Neuronal stem cell (in vitro differentiated cells): Measurements from ENCODE around the gene TMEM126B.

Source experiments
- DNase-seq: peaks from one replicate; pipeline ENCODE4 v3.0.0-alpha.2; 2013; ENCODE audit warnings: low spot score
- H2AFZ ChIP-seq: one replicate; pipeline ENCODE4 v1.6.1; 2013; ENCODE audit warnings: mild to moderate bottlenecking, low read length, inconsistent platforms
- H2AK5ac ChIP-seq: 2 replicates; pipeline ENCODE4 v1.6.1; 2013; ENCODE audit warnings: low read depth, mild to moderate bottlenecking, inconsistent platforms, low read length, moderate library complexity, mixed read lengths
- H2BK120ac ChIP-seq: 2 replicates; pipeline ENCODE4 v1.6.1; 2013; ENCODE audit warnings: low read depth, mild to moderate bottlenecking, inconsistent platforms, low read length, moderate library complexity, mixed read lengths
- H2BK12ac ChIP-seq: one replicate; pipeline ENCODE4 v1.6.1; 2013; ENCODE audit warnings: low read length, inconsistent platforms
- H2BK15ac ChIP-seq: 2 replicates; pipeline ENCODE4 v1.6.1; 2013; ENCODE audit warnings: mild to moderate bottlenecking, low read length, inconsistent platforms, mixed read lengths
- H2BK5ac ChIP-seq: one replicate; pipeline ENCODE4 v1.6.1; 2013; ENCODE audit warnings: inconsistent platforms, mild to moderate bottlenecking, low read length, moderate library complexity
- H3K14ac ChIP-seq: one replicate; pipeline ENCODE4 v1.6.1; 2013; ENCODE audit warnings: low read length, inconsistent platforms
- H3K18ac ChIP-seq: 2 replicates; pipeline ENCODE4 v1.6.1; 2013; ENCODE audit warnings: low read length, inconsistent platforms
- H3K23ac ChIP-seq: 2 replicates; pipeline ENCODE4 v1.6.1; 2013; ENCODE audit warnings: low read depth, mild to moderate bottlenecking, mixed read lengths, low read length, inconsistent platforms; ENCODE audit not compliant: poor library complexity
- H3K27ac ChIP-seq: replicated peaks from 3 replicates; pipeline ENCODE4 v1.5.1; 2013; ENCODE audit warnings: low read length, inconsistent platforms
- H3K27me3 ChIP-seq, 3 experiments: 2 replicates each; pipeline ENCODE4 v1.6.1; 2013; ENCODE audit warnings: low read length in 3 of 3, mild to moderate bottlenecking in 2 of 3, inconsistent platforms in 1 of 3, low read depth in 1 of 3, mixed read lengths in 1 of 3, moderate library complexity in 1 of 3; ENCODE audit not compliant: control insufficient read depth in 3 of 3, insufficient read depth in 3 of 3
- H3K36me3 ChIP-seq, 2 donors: replicated peaks in 1 of 2; 2 replicates each; pipeline ENCODE4 v1.6.1; 2013; ENCODE audit warnings: low read length in 2 of 2; ENCODE audit not compliant: control insufficient read depth in 2 of 2, insufficient read depth in 2 of 2
- H3K4ac ChIP-seq: 2 replicates; pipeline ENCODE4 v1.6.1; 2013; ENCODE audit warnings: inconsistent platforms, mild to moderate bottlenecking, low read length, moderate library complexity
- H3K4me1 ChIP-seq, 2 donors: 1 replicate in 1 of 2; 2 replicates in 1 of 2; pipeline ENCODE4 v1.6.1; 2013; ENCODE audit warnings: low read length in 2 of 2, low read depth in 1 of 2; ENCODE audit not compliant: control insufficient read depth in 2 of 2, insufficient read depth in 1 of 2
- H3K4me2 ChIP-seq: one replicate; pipeline ENCODE4 v1.6.1; 2013; ENCODE audit warnings: mild to moderate bottlenecking, low read length, inconsistent platforms; ENCODE audit not compliant: insufficient read depth, poor library complexity, severe bottlenecking
- H3K4me3 ChIP-seq, 2 donors: 2 replicates each; pipeline ENCODE4 v1.5.1; 2013; ENCODE audit warnings: low read length in 2 of 2, mild to moderate bottlenecking in 2 of 2, inconsistent platforms in 1 of 2, moderate library complexity in 1 of 2
- H3K79me1 ChIP-seq: one replicate; pipeline ENCODE4 v1.6.1; 2013; ENCODE audit warnings: low read depth, mild to moderate bottlenecking, inconsistent platforms, low read length, moderate library complexity
- H3K9ac ChIP-seq: one replicate; pipeline ENCODE4 v1.6.1; 2013; ENCODE audit warnings: mild to moderate bottlenecking, low read depth, low read length, inconsistent platforms; ENCODE audit not compliant: poor library complexity
- H3K9me3 ChIP-seq, 2 donors: replicated peaks in 1 of 2; 2 replicates each; pipeline versions ENCODE3 to v1.6.1; 2013; ENCODE audit warnings: low read length in 2 of 2, mild to moderate bottlenecking in 2 of 2, inconsistent platforms in 1 of 2, low read depth in 1 of 2, mixed read lengths in 1 of 2, moderate library complexity in 1 of 2; ENCODE audit not compliant: control insufficient read depth in 2 of 2, insufficient read depth in 1 of 2
- H4K8ac ChIP-seq: one replicate; pipeline ENCODE4 v1.6.1; 2013; ENCODE audit warnings: low read depth, mild to moderate bottlenecking, inconsistent platforms, low read length, moderate library complexity
- H4K91ac ChIP-seq: one replicate; pipeline ENCODE4 v1.6.1; 2013; ENCODE audit warnings: low read length, low read depth, mild to moderate bottlenecking, inconsistent platforms; ENCODE audit not compliant: poor library complexity
- WGBS, 2 donors: extraction: QIAGEN DNeasy Blood & Tissue Kit; methylation state at CpG; one replicate each; pipeline ENCODE4 v1.1.7; 2013; ENCODE audit warnings: missing lambda C conversion rate in 2 of 2, mixed read lengths in 1 of 2; ENCODE audit not compliant: insufficient read length in 2 of 2, insufficient replicate concordance in 1 of 2; ENCODE audit errors: extremely low coverage in 2 of 2; 5-methylcytosine and 5-hydroxymethylcytosine counted together

The TMEM126B gene

DNA sequence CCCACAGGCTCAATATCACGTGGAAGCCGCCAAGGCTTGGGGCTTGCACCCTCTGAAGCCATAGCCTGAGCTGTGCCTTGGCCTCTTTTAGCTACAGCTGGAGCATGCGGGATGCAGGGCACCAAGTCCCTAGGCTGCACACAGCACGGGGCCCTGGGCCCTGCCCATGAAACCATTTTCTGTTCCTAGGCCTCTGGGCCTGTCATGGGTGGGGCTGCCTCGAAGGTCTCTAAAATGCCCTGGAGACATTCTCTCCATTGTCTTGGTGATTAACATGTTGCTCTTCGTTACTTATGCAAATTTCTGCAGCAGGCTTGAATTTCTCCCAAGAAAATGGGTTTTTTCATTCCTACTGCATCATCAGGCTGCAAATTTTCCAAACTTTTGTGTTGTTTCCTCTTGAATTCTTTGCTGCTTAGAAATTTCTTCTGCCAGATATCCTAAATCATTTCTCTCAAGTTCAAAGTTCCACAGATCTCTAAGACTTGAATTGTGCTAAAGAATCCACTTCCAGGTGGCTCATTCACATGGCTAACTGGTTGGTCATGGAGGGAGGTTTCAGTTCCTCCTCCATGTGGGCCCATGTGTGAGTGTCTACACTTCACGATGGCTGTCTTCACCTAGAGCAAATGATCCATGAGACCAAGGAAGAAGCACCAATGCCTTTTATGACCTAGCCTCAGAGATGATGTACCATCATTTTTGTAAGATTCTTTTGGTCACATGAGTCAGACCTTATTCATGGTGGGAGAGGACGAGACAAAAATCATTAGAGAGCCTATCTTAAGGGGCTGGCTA, 43.9 kb downstream of the TMEM126B start:
- Histone ChIP-seq H3K36me3 (no peaks in the 10 kb centered on the region), H3K4me1 (no peaks in the 10 kb centered on the region), H4K91ac (no peak overlapping the region), H3K27ac (no peak overlapping the region), H3K18ac (no peak overlapping the region), H3K9ac (no peak overlapping the region), H2BK12ac (no peak overlapping the region), H3K4me3 (no peak overlapping the region), H3K27me3 (peaks cover 0 to 12% (median 0%) of the 10 kb centered on the region in 3 experiments), H2BK15ac (no peak overlapping the region), H3K4me2 (no peak overlapping the region), H2BK5ac (no peak overlapping the region), H4K8ac (no peak overlapping the region), H2BK120ac (no peak overlapping the region), H3K4ac (no peak overlapping the region), H3K14ac (no peak overlapping the region), H2AK5ac (no peak overlapping the region), H3K23ac (no peak overlapping the region), H3K9me3 (peaks cover 0 to 7% of the 10 kb centered on the region in 2 donors), H2AFZ (no peak overlapping the region), H3K79me1 (no peaks in the 10 kb centered on the region)
- WGBS, 2 donors = no CpG with 5 or more reads among the region's 8 CpGs
- no peak for DNase-seq

DNA sequence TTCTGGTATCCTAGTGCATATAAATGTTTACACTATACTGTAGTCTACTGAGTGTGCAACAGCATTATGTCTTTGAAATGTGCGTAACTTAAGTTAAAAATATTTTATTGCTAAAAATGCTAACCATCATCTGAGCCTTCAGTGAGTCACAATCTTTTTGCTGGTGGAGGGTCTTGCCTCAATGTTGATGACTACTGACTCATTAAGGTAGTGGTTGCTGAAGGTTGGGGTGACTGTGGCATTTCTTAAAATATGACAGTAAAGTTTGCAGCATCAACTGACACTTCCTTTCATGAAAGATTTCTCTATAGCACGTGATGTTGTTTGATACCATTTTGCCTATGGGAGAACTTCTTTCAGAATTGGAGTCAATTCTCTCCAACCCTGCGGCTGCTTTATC, 45.0 kb downstream of the TMEM126B start:
- H2BK12ac ChIP-seq = no peak overlapping the region
- H3K79me1 ChIP-seq = no peaks in the 10 kb centered on the region
- H4K91ac ChIP-seq = no peak overlapping the region
- no peak overlapping the region for H3K4me2 ChIP-seq
- H2AFZ ChIP-seq = no peak overlapping the region
- no peak overlapping the region for H2AK5ac ChIP-seq
- H3K14ac ChIP-seq = no peak overlapping the region
- no peak overlapping the region for H3K23ac ChIP-seq
- no peak for DNase-seq
- H3K27ac ChIP-seq = no peak overlapping the region
- H3K4ac ChIP-seq = no peak overlapping the region
- no peaks in the 10 kb centered on the region for H3K4me1 ChIP-seq
- no peak overlapping the region for H3K4me3 ChIP-seq
- H2BK15ac ChIP-seq = no peak overlapping the region
- no peak overlapping the region for H4K8ac ChIP-seq
- no CpG with 5 or more reads among the region's 3 CpGs for WGBS, 2 donors
- no peak overlapping the region for H3K18ac ChIP-seq
- H3K36me3 ChIP-seq = no peaks in the 10 kb centered on the region
- peaks cover 0 to 12% (median 0%) of the 10 kb centered on the region in 3 experiments for H3K27me3 ChIP-seq
- H3K9ac ChIP-seq = no peak overlapping the region
- no peak overlapping the region for H2BK5ac ChIP-seq
- peaks cover 0 to 7% of the 10 kb centered on the region in 2 donors for H3K9me3 ChIP-seq
- no peak overlapping the region for H2BK120ac ChIP-seq

DNA sequence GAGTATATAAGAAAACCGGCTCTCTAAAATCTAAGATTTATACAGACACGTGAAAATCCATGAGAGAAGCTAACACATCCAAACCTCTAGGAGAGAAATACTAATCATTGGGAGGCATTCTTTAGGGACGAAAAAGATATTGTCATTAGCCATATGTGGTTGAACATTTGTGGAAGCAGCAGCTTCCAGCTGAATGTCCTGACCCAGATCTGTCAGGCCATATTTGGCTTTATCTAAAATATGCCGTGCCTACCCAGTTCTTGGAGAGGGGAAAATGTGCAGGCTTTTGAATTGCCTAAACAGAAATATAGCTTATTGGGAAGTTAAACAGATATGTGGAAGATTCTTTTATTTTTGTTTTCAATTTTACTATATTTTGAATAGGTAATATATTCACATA, 51.2 kb downstream of the TMEM126B start:
- H3K4me3 ChIP-seq = no peak overlapping the region

DNA sequence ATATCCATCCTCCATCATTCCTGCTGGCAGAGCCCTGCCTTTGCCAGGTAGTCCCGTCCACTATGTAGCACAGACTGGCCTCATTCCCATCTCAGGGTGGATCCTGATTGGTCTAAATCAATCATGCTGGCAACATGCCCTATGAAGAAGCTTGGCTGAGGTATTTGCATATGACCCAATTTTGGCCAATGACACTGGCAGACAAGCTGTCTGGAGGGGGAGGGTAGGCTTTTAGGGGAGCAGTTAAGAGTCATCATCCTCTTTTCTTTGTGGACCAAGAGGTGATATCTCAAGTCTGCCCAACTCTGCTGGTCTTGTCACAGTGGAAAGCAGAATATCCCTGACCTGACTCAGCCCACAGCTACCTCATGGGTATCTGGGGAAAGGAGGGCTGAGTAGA, 52.5 kb downstream of the TMEM126B start:
- Histone ChIP-seq H3K27ac (no peak overlapping the region), H3K4me2 (no peak overlapping the region), H2BK15ac (no peak overlapping the region), H2AFZ (no peak overlapping the region), H3K36me3 (no peaks in the 10 kb centered on the region), H2AK5ac (no peak overlapping the region), H3K79me1 (no peaks in the 10 kb centered on the region), H4K91ac (no peak overlapping the region), H3K9me3 (no peaks in the 10 kb centered on the region), H3K27me3 (no peaks in the 10 kb centered on the region), H2BK120ac (no peak overlapping the region), H3K9ac (no peak overlapping the region), H3K4me1 (peaks cover 2 to 3% of the 10 kb centered on the region in 2 donors), H3K18ac (no peak overlapping the region), H4K8ac (no peak overlapping the region), H3K4ac (no peak overlapping the region), H3K14ac (no peak overlapping the region), H2BK5ac (no peak overlapping the region), H3K23ac (no peak overlapping the region), H3K4me3 (peak overlapping the region in 1 of 2 donors; percentile 4), H2BK12ac (no peak overlapping the region)
- no peak for DNase-seq
- WGBS, 2 donors = no CpG with 5 or more reads among the region's 1 CpG

More for the DNA sequence above, 51.2 kb downstream of the TMEM126B start:
- Histone ChIP-seq H3K9ac (no peak overlapping the region), H3K14ac (no peak overlapping the region), H3K23ac (no peak overlapping the region), H2BK5ac (no peak overlapping the region), H2BK12ac (no peak overlapping the region), H4K91ac (no peak overlapping the region), H3K27ac (no peak overlapping the region), H3K36me3 (no peaks in the 10 kb centered on the region), H2AK5ac (no peak overlapping the region), H3K27me3 (peaks cover 0 to 3% (median 0%) of the 10 kb centered on the region in 3 experiments), H3K4me1 (peaks cover 0 to 2% of the 10 kb centered on the region in 2 donors), H2BK120ac (no peak overlapping the region), H2AFZ (no peak overlapping the region), H4K8ac (no peak overlapping the region), H3K4ac (no peak overlapping the region), H3K18ac (no peak overlapping the region), H2BK15ac (no peak overlapping the region), H3K9me3 (peaks cover 0 to under 1% of the 10 kb centered on the region in 2 donors), H3K79me1 (no peaks in the 10 kb centered on the region), H3K4me2 (no peak overlapping the region)
- WGBS, 2 donors = no CpG with 5 or more reads among the region's 4 CpGs
- DNase-seq = no peak
